Measurements from ENCODE around the gene SLC16A3.

DNA sequence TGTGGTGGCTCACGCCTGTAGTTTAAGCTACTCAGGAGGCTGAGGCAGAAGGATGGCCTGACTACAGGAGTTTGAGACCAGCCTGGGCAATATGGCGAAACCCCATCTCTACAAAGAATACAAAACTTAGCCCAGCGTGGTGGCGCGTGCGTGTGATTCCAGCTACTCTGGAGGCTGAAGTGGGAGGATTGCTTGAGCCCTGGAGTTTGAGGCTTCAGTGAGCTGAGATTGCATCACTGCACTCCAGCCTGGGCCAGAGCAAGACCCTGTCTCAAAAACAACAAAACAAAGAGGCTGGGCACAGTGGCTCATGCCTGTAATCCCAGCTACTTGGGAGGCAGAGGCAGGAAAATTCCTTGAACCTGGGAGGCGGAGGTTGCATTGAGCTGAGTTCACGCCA, 51.7 kb downstream of the SLC16A3 start:
- no peak for TF ChIP-seq EZH2phosphoT487 (IDR thresholded peaks at IDR 0.05)
- TF ChIP-seq, protein P1, sequence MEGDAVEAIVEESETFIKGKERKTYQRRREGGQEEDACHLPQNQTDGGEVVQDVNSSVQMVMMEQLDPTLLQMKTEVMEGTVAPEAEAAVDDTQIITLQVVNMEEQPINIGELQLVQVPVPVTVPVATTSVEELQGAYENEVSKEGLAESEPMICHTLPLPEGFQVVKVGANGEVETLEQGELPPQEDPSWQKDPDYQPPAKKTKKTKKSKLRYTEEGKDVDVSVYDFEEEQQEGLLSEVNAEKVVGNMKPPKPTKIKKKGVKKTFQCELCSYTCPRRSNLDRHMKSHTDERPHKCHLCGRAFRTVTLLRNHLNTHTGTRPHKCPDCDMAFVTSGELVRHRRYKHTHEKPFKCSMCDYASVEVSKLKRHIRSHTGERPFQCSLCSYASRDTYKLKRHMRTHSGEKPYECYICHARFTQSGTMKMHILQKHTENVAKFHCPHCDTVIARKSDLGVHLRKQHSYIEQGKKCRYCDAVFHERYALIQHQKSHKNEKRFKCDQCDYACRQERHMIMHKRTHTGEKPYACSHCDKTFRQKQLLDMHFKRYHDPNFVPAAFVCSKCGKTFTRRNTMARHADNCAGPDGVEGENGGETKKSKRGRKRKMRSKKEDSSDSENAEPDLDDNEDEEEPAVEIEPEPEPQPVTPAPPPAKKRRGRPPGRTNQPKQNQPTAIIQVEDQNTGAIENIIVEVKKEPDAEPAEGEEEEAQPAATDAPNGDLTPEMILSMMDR (IDR thresholded peaks at IDR 0.05) = no peak

All from neural progenitor cell (in vitro differentiated cells).